GDM1 (cell line): Measurements from ENCODE around the gene INS.

ENCODE experiments used
- DNase-seq: peaks from one replicate; lab custom pipeline; 2025; lab: John Stamatoyannopoulos, UW

INS gene

GRCh38 chr11:2115308-2115707 is 45.7 kb downstream of the INS start:
- DNase-seq, result no peak

GRCh38 chr11:2114430-2115241 is 46.4 kb downstream of the INS start:
- no peak for DNase-seq

- DNase-seq, result no peak
Measured at GRCh38 chr11:2113776-2114175, 47.2 kb downstream of the INS start.

- DNase-seq, result no peak
Measured at GRCh38 chr11:2110521-2110920, 50.5 kb downstream of the INS start.
